Measurements from ENCODE around the gene SLC25A33. TPM values are rescaled to one million over a fixed set of nuclear protein-coding genes. Genes with fewer than 3 reads are reported as not detected.

Gene SLC25A33
- total RNA-seq, 1 experiment from 2014 or later, result 9.4 TPM

GRCh38 chr1:9611716-9612115 lies 72.5 kb downstream of the SLC25A33 start:
- Histone ChIP-seq H2BK12ac (ENCODE audit: insufficient read length, low read depth, low read length) (no peak overlapping the region), H3K18ac (ENCODE audit: insufficient read length, low read depth, low read length) (no peak overlapping the region), H4K5ac (ENCODE audit: insufficient read length, low read depth, low read length) (no peak overlapping the region), H2BK120ac (ENCODE audit: low read depth, low read length, poor library complexity, severe bottlenecking) (no peak overlapping the region), H2AK5ac (ENCODE audit: insufficient read length, low read length) (no peak overlapping the region), H3K56ac (ENCODE audit: insufficient read length, low read depth, low read length) (no peak overlapping the region), H3K79me2 (ENCODE audit: insufficient read depth, low read length) (no peaks in the 10 kb centered on the region), H2AFZ (ENCODE audit: low read length) (no peak overlapping the region), H3K9ac (ENCODE audit: extremely low read depth, insufficient read length, low read length) (no peak overlapping the region), H3K23ac (ENCODE audit: insufficient read length, low read depth, low read length) (no peak overlapping the region), H4K8ac (replicated peaks; ENCODE audit: insufficient read length, low read depth, low read length) (no peak overlapping the region), H3K27me3 (ENCODE audit: insufficient read depth, low read length) (no peaks in the 10 kb centered on the region), H4K20me1 (ENCODE audit: control insufficient read depth, insufficient read depth, insufficient read length) (no peaks in the 10 kb centered on the region), H3K4ac (ENCODE audit: low read depth, low read length) (no peak overlapping the region), H3K4me2 (ENCODE audit: insufficient read depth, insufficient read length, low read length) (no peak overlapping the region), H4K91ac (ENCODE audit: insufficient read length, low read depth, low read length) (no peak overlapping the region), H3K23me2 (ENCODE audit: insufficient read length, low read depth, low read length, poor library complexity, severe bottlenecking) (no peaks in the 10 kb centered on the region), H3K9me3 (ENCODE audit: control insufficient read depth, low read depth, low read length) (no peaks in the 10 kb centered on the region), H3K79me1 (ENCODE audit: insufficient read depth, low read depth, low read length, poor library complexity, severe bottlenecking) (no peaks in the 10 kb centered on the region), H3K4me1 (ENCODE audit: insufficient read depth, low read length) (no peaks in the 10 kb centered on the region), H3K27ac (ENCODE audit: insufficient read length, low read depth, low read length) (no peak overlapping the region), H2BK15ac (ENCODE audit: low read depth, low read length) (no peak overlapping the region), H3T11ph (ENCODE audit: low read length) (no peak overlapping the region), H2BK20ac (ENCODE audit: low read depth, low read length, poor library complexity, severe bottlenecking) (no peak overlapping the region), H3K14ac (ENCODE audit: insufficient read depth, low read length) (no peak overlapping the region), H2BK5ac (ENCODE audit: insufficient read length, low read length) (no peak overlapping the region)
- TF ChIP-seq CTCF (conservative IDR thresholded peaks at IDR 0.05), result no peak
- no peak for DNase-seq
- Mint-ChIP-seq H3K27ac (no peak overlapping the region), H3K4me1 (peaks cover 0 to 3% of the 10 kb centered on the region in 2 experiments; a peak in 1 of 4 replicates), H3K4me3 (no peak overlapping the region), H3K27me3 (ENCODE audit: low read depth) (no peaks in the 10 kb centered on the region), H3K9me3 (no peaks in the 10 kb centered on the region), H3K36me3 (ENCODE audit: insufficient read depth in 1 of 3, low read depth in 3 of 3) (peaks cover 3 to 36% (median 25%) of the 10 kb centered on the region in 3 experiments; a peak in 6 of 7 replicates)
- WGBS (ENCODE audit: extremely low coverage, insufficient read length, low lambda C conversion rate), result no CpG with 5 or more reads among the region's 13 CpGs

Data from H9 (cell line).